Activated naive CD4-positive, alpha-beta T cell treated with anti-CD3 and anti-CD28 coated beads for 36 hours (primary cell): ENCODE results near the gene UNC13C. TPM values are rescaled to one million over a fixed set of nuclear protein-coding genes. Genes with fewer than 3 reads are reported as not detected.

ENCODE experiments used
- total RNA-seq, 2 experiments: library from RNA; stranded (reverse); gene quantifications; one replicate each; pipeline ENCODE4 v1.2.3, GENCODE V29; 2021

Gene UNC13C
- total RNA-seq, 2 experiments from 2014 or later = not detected

Other genes starting within 250 kb of the UNC13C start
- not detected for gene WDR72, start 218.8 kb upstream of the UNC13C start, total RNA-seq